HL-60 (cell line): Measurements from ENCODE around the gene MAP2K3.
"Not testable (repeated sequence)": the region's sequence is repeated elsewhere in the genome, so short reads cannot be mapped to it uniquely, and the experiment has no call there.

Source experiments
- CTCF ChIP-seq: IDR thresholded peaks from one replicate; pipeline ENCODE4 v1.5.1; 2011; ENCODE audit warnings: low read length, control low read depth, inconsistent platforms; ENCODE audit not compliant: insufficient read depth
- GABPA ChIP-seq: IDR thresholded peaks from 2 replicates; pipeline ENCODE4 v1.6.1; 2012; ENCODE audit warnings: low read depth
- POLR2AphosphoS5 ChIP-seq: IDR thresholded peaks from 2 replicates; pipeline ENCODE4 v1.6.1; 2012; ENCODE audit warnings: low read depth
- REST ChIP-seq: IDR thresholded peaks from 2 replicates; pipeline ENCODE4 v1.6.1; 2012; ENCODE audit warnings: low read depth; ENCODE audit not compliant: insufficient replicate concordance
- SPI1 ChIP-seq: IDR thresholded peaks from 2 replicates; pipeline ENCODE4 v1.6.1; 2012; ENCODE audit warnings: low read depth, mild to moderate bottlenecking, borderline replicate concordance

- not testable (repeated sequence) for TF ChIP-seq CTCF, REST, GABPA, SPI1, POLR2AphosphoS5
These were observed 36.5 kb downstream of the MAP2K3 start for GRCh38 chr17:21321061-21321460.
